Peyer's patch (tissue), 4 donors: ENCODE data around the gene ELAC1.

Experiments
- POLR2A ChIP-seq, 2 donors: fragments of 450-650 bp; IDR thresholded peaks; one replicate each; pipeline ENCODE4 v1.5.1; 2017; ENCODE audit warnings: antibody characterized with exemption in 2 of 2, mild to moderate bottlenecking in 2 of 2, moderate library complexity in 2 of 2
- TF ChIP-seq, protein P1 (sequence below), 6 experiments: fragments of 450-650 bp in 4 of 6; fragments of 200-600 bp in 2 of 6; sonication (generic) in 1 of 6; IDR thresholded peaks; one replicate each; pipeline ENCODE4 v1.5.1; 2017 to 2019; ENCODE audit warnings: antibody characterized with exemption in 6 of 6, mild to moderate bottlenecking in 3 of 6, moderate library complexity in 1 of 6

DNA sequence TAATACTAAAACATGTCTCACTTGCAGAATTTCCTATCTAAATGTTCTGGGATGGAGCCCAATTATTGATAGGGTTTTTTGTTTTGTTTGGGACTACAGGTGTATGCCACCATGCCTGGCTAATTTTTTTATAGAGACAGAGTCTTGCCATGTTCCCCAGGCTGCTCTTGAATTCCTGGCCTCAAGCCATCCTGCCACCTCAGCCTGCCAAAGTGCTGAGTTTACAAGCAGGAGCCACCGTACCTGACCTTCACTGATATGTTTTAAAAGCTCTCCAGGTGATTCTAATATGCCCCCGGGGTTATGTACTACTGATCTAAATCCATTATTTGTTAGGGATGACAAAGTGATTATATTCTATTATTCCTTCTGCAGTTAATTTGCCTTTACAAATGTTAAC is 2.2 kb downstream of the ELAC1 start:
- TF ChIP-seq, protein P1, sequence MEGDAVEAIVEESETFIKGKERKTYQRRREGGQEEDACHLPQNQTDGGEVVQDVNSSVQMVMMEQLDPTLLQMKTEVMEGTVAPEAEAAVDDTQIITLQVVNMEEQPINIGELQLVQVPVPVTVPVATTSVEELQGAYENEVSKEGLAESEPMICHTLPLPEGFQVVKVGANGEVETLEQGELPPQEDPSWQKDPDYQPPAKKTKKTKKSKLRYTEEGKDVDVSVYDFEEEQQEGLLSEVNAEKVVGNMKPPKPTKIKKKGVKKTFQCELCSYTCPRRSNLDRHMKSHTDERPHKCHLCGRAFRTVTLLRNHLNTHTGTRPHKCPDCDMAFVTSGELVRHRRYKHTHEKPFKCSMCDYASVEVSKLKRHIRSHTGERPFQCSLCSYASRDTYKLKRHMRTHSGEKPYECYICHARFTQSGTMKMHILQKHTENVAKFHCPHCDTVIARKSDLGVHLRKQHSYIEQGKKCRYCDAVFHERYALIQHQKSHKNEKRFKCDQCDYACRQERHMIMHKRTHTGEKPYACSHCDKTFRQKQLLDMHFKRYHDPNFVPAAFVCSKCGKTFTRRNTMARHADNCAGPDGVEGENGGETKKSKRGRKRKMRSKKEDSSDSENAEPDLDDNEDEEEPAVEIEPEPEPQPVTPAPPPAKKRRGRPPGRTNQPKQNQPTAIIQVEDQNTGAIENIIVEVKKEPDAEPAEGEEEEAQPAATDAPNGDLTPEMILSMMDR (IDR thresholded peaks at IDR 0.05), result no peak
- TF ChIP-seq POLR2A (IDR thresholded peaks at IDR 0.05), result no peak
